Lung (tissue), 12 donors: Measurements from ENCODE around the gene ST3GAL3. TPM values are rescaled to one million over a fixed set of nuclear protein-coding genes. Genes with fewer than 3 reads are reported as not detected.

ENCODE experiments used
- ATAC-seq: fragments of 200-7000 bp; cut with Tn5 transposase; one replicate; pipeline ENCODE4 v1.9.1; 2020; ENCODE audit warnings: moderate number of reproducible peaks; ENCODE audit not compliant: insufficient read depth, low FRiP score
- DNase-seq, 3 donors: peaks; one replicate each; pipeline ENCODE4 v3.0.0-alpha.2; 2013 to 2017
- H3K27ac ChIP-seq, 2 donors: one replicate each; pipeline ENCODE4 v1.5.1; 2013; ENCODE audit warnings: mild to moderate bottlenecking in 2 of 2, moderate library complexity in 2 of 2, control low read depth in 1 of 2, inconsistent platforms in 1 of 2, low read depth in 1 of 2, low read length in 1 of 2
- H3K27me3 ChIP-seq, 3 donors: one replicate each; pipeline ENCODE4 v1.5.1; 2013; ENCODE audit warnings: low read length in 2 of 3; ENCODE audit not compliant: control insufficient read depth in 3 of 3, insufficient read depth in 3 of 3
- H3K36me3 ChIP-seq, 4 donors: one replicate each; pipeline ENCODE4 v1.5.1; 2013; ENCODE audit warnings: low read length in 4 of 4, mild to moderate bottlenecking in 1 of 4, moderate library complexity in 1 of 4; ENCODE audit not compliant: control insufficient read depth in 4 of 4, insufficient read depth in 4 of 4
- H3K4me1 ChIP-seq, 5 donors: one replicate each; pipeline ENCODE4 v1.5.1; 2013; ENCODE audit warnings: low read length in 5 of 5, mild to moderate bottlenecking in 2 of 5, moderate library complexity in 1 of 5; ENCODE audit not compliant: control insufficient read depth in 5 of 5, insufficient read depth in 5 of 5
- H3K4me3 ChIP-seq: one replicate; pipeline ENCODE4 v1.5.1; 2013; ENCODE audit warnings: mild to moderate bottlenecking, control low read depth, moderate library complexity
- H3K9ac ChIP-seq, 2 donors: one replicate each; pipeline ENCODE4 v1.5.1; 2013; ENCODE audit warnings: low read length in 2 of 2, control low read depth in 1 of 2; ENCODE audit not compliant: insufficient read depth in 1 of 2
- H3K9me3 ChIP-seq, 4 donors: one replicate each; pipeline ENCODE4 v1.5.1; 2013; ENCODE audit warnings: low read length in 3 of 4, mild to moderate bottlenecking in 1 of 4, moderate library complexity in 1 of 4; ENCODE audit not compliant: control insufficient read depth in 4 of 4, insufficient read depth in 3 of 4
- WGBS, 2 donors: extraction: QIAGEN DNeasy Blood & Tissue Kit; methylation state at CpG; one replicate each; pipeline ENCODE4 v1.1.7; 2013; 5-methylcytosine and 5-hydroxymethylcytosine counted together
- polyA plus RNA-seq, 2 donors: library from polyadenylated mRNA; stranded (reverse); fragments of 200-250 nt; gene quantifications; one replicate each; pipeline ENCODE4 v1.2.1, GENCODE V29; 2013
- total RNA-seq, 2 donors: library from RNA; depleted of rRNA in 1 of 2; stranded (reverse); fragments of >200 nt in 1 of 2; gene quantifications; one replicate each; pipeline ENCODE4 v1.2.1, GENCODE V29; 2014 to 2021
- TF ChIP-seq, protein P1 (sequence below): IDR thresholded peaks from 2 replicates; pipeline ENCODE4 v1.5.1; 2012; ENCODE audit warnings: mild to moderate bottlenecking; ENCODE audit errors: control extremely low read depth, extremely low read depth
- donor health status: control.
- donor health status: control.
- donor health status: Bipolar disorder and iron deficiency.
- donor health status: healthy.
- donor health status: DM: yes; HTN: yes; CAD: no.

The ST3GAL3 gene
- total and polyA plus RNA-seq, 4 donors = 8.4 to 28.0 (median 17.1) TPM

DNA sequence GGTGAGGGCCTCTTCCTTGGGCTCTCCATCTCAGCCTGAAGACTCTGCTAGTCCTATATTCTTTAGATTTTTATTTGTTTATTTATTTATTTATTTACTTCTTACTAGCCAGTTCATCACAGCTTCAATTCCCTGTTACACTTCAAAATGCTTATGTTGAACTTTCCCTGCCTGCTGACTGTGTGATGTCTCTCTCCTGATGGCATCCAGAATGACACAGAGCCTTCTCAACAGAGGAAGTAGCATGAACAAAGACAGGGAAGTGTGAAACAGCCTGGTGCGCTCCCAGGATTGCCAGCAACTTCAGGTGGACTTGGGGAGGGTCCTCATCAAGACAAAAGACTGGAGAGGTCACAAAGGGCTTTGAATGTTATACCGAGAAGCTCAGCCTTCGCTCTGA is 235.1 kb downstream of the ST3GAL3 start:
- Histone ChIP-seq H3K36me3 (no peaks in the 10 kb centered on the region), H3K9ac (no peak overlapping the region), H3K4me3 (no peak overlapping the region), H3K27ac (no peak overlapping the region), H3K9me3 (no peaks in the 10 kb centered on the region), H3K4me1 (peaks cover 3 to 10% (median 4%) of the 10 kb centered on the region in 5 donors), H3K27me3 (peaks cover 0 to 2% (median 0%) of the 10 kb centered on the region in 3 donors)
- 79 to 90% methylated on average over 3 of the region's 3 CpGs for WGBS, 2 donors
- TF ChIP-seq, protein P1, sequence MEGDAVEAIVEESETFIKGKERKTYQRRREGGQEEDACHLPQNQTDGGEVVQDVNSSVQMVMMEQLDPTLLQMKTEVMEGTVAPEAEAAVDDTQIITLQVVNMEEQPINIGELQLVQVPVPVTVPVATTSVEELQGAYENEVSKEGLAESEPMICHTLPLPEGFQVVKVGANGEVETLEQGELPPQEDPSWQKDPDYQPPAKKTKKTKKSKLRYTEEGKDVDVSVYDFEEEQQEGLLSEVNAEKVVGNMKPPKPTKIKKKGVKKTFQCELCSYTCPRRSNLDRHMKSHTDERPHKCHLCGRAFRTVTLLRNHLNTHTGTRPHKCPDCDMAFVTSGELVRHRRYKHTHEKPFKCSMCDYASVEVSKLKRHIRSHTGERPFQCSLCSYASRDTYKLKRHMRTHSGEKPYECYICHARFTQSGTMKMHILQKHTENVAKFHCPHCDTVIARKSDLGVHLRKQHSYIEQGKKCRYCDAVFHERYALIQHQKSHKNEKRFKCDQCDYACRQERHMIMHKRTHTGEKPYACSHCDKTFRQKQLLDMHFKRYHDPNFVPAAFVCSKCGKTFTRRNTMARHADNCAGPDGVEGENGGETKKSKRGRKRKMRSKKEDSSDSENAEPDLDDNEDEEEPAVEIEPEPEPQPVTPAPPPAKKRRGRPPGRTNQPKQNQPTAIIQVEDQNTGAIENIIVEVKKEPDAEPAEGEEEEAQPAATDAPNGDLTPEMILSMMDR = no peak
- DNase-seq = no peak
- ATAC-seq = no peak

DNA sequence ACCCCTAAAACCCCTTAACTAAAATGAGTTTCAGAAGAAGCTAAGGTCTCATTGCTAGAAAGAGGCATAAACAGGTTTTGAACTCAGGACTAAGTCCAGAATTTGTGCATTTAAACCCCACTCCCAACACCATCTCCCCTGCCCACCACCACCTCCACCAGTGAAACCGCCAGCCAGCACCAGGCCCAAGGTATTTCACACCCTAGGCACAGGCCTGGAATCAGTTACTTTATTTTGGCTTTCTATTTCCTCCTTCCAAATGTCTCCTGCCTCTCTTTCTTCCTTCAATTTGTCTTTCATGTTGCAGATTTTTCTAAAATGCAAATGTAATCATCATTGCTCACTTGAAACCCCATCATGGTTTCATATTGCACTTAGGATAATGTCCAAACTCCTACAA is 237.5 kb downstream of the ST3GAL3 start:
- Histone ChIP-seq H3K36me3 (peaks cover 0 to 7% (median 0%) of the 10 kb centered on the region in 4 donors), H3K27me3 (no peaks in the 10 kb centered on the region), H3K9ac (no peak overlapping the region), H3K27ac (no peak overlapping the region), H3K9me3 (no peaks in the 10 kb centered on the region), H3K4me3 (no peak overlapping the region), H3K4me1 (peaks cover 3 to 19% (median 13%) of the 10 kb centered on the region in 5 donors)
- 100% methylated on average over 1 of the region's 1 CpG for WGBS, 2 donors
- TF ChIP-seq, protein P1 = no peak
- ATAC-seq (no peak), DNase-seq (no peak)

DNA sequence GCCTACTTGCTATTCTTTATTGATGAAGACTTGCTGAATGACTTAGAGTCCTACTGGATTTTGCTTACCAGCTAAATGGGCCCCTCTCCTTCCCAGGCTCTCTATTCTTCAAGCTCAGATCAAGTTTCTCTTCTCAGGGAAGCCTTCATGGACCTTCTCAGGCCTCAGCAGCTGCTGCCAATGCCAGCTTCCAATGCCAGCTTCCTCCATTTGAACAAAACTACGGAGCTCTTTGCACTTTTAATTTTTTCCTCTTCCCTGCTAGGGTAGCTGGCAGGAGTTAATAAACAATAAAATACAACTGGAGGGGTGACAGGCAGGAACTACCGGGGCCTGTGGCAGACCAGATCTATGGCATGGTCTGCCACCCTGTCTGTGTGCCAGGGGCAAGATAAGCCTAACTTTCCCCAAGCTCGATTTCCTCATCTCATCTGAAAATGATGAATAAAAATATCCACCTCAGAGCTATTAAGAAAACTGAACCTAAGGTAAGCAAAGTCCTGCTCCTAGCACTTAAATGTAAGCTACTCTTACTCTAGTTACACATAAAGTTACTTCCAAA is 238.4 kb downstream of the ST3GAL3 start:
- Histone ChIP-seq H3K36me3 (peaks cover 0 to 10% (median 0%) of the 10 kb centered on the region in 4 donors), H3K27ac (peak overlapping the region; percentile 33 to 97), H3K4me3 (peak overlapping the region; percentile 40), H3K4me1 (peaks cover 3 to 20% (median 13%) of the 10 kb centered on the region in 5 donors), H3K9me3 (no peaks in the 10 kb centered on the region), H3K27me3 (no peaks in the 10 kb centered on the region), H3K9ac (no peak overlapping the region)
- TF ChIP-seq, protein P1 = no peak
- ATAC-seq (no peak), DNase-seq (no peak)
- 3 to 6% methylated on average over 3 of the region's 3 CpGs for WGBS, 2 donors
